M059J (cell line): ENCODE results near the gene DPYSL4. TPM values are rescaled to one million over a fixed set of nuclear protein-coding genes. Genes with fewer than 3 reads are reported as not detected.

ENCODE experiments used
- DNase-seq: peaks from one replicate; pipeline ENCODE4 v3.0.0-alpha.2; 2012; ENCODE audit warnings: low read depth
- total RNA-seq: library from RNA; depleted of rRNA; stranded (reverse); fragments of >200 nt; shearing (Covaris generic); gene quantifications from 2 replicates; pipeline ENCODE4 v1.2.3, GENCODE V29; 2014; rRNA removed

DPYSL4 gene
- 4.8 and 6.0 TPM in 2 replicates for total RNA-seq

GRCh38 chr10:132186488-132187429 is at the start of gene DPYSL4:
TSS of gene DPYSL4 (plus strand) at chr10:132186948. CDS start at chr10:132187064, 116 bp downstream.
- DNase-seq, result no peak

- no peak for DNase-seq
Observed at GRCh38 chr10:132137111-132138072, 49.4 kb upstream of the DPYSL4 start.

- no peak for DNase-seq
Observed at GRCh38 chr10:132138133-132138532, 48.6 kb upstream of the DPYSL4 start.

GRCh38 chr10:132138596-132138995 is 48.2 kb upstream of the DPYSL4 start:
- DNase-seq, result no peak

GRCh38 chr10:132139526-132139925 is 47.2 kb upstream of the DPYSL4 start:
- no peak for DNase-seq

- no peak for DNase-seq
Observed at GRCh38 chr10:132140167-132140925, 46.4 kb upstream of the DPYSL4 start.

GRCh38 chr10:132141076-132141475 is 45.7 kb upstream of the DPYSL4 start:
- no peak for DNase-seq

DNA sequence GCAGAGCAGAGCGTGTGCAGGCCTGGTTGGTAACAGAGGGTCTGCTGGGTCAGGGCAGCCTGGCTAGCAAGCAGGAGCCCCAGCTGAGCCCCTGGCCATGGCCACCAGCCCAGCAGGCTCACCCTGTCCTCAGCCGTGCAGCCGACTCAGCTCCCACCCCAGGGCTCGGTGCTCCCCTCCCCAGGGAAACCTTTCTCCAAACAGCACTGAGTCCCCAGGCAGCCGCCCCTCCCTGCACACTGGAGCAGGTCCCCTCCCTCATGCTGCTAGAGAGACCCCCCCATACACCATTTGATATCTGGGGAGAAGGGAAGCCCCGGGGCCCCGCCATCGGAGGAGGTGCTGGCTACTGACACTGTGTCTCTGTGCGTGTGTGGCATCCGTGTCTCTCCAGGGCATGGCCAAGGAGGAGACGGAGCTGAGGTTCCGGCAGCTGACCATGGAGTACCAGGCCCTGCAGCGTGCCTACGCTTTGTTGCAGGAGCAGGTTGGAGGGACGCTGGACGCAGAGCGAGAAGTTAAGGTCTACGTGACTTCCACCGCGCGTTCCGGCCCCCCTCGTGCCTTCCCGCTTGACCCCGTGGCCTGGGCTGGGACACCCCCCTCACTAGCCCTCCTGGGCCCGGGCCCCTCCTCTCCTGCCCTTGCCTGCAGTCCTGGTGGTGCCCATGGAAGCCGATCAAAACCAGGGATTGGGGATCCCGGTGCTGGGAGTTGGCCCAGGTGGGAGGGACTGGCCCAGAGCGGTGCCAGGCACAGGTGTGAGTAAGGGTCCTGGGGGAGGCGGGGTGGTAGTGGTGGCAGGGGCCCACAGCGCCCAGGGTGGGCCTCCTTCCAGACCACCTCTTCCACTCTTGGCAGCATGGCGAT is 45.0 kb upstream of the DPYSL4 start:
- no peak for DNase-seq

DNA sequence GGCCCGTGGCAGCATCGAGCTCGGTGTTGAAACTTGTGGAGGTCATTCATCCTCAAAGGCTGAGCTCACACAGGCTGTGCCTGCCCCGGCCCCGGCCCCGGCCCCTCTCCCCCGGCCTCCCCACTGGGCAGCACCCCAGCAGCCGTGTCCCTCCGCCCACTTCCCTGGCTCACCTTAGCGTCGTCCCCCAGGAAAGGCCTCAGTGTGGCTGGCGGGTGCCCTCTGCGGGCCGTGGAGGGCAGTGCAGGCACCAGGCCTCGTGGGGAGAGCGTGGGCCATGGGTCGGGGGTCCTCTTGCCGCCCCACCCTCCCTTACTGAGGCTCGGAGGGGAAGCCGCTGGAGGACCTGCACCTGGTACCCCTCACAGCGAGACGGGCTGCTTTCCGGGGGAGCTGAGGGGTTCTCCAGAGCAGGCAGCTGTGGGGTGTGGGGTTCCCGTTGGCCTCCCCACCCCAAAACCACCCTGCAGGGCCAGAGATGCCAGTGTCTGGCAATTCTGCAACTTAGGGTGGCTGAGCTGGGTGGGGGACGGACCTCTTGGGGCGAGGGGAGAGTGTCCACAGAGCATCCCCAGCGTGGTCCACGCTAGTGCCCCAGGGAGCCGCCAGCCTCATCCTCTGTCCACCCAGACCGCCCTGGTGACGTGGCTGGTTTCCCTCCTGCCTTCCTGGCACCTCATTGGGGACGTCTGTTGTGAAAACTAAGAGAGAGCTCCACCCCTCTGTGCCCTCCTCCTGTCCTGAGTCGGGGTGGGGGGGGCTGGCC is 44.2 kb upstream of the DPYSL4 start:
- DNase-seq, result peak; percentile 22

DNA sequence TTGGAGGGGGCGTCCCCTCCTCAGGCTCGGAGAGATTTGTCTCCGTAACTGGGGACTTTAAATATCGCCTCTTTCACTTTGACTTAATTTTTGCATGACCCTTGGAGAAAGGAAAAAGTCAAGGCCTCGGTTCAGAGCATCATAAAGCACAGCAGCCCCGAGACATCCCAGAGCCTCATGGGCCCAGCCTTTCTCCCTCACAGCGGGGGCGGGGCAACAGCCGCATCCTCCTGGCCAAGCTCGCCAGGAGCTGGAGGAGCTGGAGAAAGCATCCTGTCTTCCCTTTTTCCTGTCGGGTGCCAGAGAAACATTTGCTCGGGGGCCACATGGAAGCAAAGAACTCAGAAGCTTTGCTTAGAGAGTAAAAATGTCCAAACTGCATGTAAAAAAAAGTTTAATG is 43.6 kb upstream of the DPYSL4 start:
- no peak for DNase-seq

DNA sequence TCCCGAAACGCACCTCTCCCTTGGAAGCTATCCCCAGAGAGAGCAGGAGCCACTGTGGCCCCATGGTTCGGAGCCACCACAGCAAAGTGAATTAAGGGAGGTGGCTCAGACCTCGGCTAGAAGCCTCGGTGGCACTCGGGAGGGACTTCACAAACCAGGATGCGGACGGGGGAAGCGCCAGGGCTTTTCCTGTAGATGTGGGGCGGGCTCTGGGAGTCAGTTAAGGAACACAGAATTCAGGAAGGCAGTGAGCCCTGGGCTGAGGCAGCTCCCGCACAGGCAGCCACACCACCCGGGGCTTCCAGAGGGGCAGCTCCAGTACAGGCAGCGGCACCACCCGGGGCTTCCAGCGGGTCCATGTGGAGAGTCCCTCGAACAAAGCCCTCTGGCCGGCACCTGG is 42.7 kb upstream of the DPYSL4 start:
- DNase-seq, result no peak

GRCh38 chr10:132145002-132145401 is 41.7 kb upstream of the DPYSL4 start:
- DNase-seq, result no peak

DNA sequence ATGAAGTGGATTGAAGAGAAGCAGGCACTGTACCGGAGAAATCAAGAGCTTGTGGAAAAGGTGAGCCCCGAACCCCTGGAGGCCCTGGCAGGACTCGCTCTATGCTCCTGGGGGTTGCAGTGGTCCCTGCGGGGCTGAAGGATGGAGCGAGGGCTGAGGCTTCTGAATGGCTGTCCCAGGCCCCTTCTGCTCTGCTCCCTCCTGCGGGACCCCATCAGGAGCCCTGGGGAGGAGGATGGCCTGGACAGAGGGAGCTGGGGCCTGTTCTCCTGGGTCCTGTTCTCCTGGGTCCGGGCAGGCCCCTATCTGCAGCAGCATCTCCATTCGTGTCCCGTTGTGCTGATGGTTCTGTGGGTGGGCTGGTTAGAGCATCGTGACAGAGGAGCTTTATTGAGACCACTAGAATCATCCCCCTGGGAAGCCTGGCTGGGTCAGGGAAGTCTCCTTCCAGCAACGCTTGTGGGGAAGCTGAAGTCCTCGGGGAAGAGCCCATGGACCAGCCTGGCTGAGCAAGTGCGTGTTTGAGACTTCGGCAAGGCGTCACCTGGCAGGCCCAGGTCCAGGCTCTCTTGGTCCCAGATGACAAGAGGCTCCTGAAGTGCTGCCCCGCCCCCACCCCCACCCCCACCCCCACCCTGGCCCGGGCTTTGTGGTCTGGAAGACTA is 41.1 kb upstream of the DPYSL4 start:
- DNase-seq, result no peak

DNA sequence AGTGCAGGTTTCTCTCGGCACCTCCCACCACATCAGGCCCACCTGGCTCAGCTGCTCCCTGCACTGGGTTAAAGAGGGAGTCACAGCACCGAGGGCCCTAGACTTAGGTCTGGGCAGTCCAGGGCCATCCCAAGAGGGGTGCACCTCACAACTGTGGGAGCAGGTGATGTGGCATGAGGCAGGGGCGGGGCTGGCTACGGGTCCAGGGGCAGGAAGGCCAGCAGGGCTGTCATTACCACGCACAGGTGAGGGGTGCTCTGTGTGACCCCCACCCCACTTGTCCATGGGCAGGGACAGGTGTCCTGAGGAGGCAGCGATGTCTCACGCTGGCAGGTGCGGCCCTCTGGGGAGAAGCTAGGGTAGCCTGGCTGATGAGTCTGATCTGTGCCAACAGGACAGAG is 40.5 kb upstream of the DPYSL4 start:
- DNase-seq, result no peak

GRCh38 chr10:132146941-132147915 is 39.5 kb upstream of the DPYSL4 start:
- no peak for DNase-seq

DNA sequence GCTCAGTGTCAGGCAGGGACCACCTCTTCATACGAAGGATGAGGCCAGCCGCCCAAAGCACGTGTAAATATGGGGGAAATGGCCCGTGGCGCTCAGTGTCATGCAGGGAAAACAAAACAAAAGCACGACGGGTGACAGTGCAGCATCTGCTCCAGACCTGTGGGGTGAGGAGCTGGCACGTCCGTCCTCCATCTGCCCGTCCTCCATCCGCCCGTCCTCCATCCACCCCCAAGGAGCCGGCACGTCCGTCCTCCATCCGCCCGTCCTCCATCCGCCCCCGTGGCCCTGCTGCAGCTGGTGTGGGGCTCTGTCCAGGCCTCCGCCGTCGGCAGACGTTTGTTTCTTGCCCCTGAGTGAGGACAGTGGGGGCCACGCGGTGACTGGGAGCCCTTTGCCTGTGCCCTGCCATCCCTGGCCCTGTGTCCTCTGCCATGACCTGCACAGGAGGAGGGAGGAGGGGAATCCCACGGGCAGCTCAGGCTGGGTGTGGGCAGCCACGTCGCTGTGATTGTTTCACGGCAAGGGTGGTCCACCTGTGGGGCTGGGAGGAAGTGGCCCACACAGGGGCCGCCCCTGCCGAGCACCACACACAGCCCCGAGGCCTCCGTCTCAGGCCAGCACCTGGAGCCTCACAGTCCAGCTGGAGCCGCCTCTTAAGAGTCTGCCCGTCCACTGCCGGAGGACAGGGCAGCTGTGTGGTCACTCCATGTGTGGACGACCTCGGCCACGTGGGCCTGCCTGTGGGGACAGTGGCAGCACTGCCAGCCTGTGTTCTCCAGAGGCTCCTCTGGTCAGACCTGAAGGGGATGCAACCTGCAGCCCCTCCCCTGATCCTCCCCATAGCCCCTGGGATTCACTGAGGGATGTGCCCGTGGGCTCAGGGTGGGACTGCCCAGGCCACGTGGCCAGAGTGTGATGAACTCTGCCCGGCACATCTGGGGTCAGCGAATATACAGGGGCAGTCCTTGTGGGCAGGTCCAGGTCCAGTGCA is 38.2 kb upstream of the DPYSL4 start:
- DNase-seq, result no peak

DNA sequence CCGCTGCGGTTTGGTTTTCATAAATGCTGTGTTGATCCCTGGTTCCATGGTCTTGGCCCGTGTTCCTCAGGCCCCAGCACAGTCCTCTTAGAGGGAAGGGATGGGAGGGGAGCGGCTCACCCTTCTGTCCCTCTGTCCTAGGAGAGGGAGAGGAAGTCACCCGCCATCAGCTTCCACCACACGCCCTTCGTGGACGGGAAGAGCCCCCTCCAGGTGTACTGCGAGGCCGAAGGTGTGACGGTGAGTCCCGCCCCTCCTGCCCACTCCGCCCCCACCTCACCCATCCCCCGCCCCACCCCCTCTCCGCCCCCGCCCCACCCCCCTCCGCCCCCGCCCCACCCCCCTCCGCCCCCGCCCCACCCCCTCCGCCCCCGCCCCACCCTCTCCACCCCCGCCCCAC is 37.5 kb upstream of the DPYSL4 start:
- no peak for DNase-seq
